Measurements from ENCODE around the gene IL20RA.
A peak's percentile ranks its signal among the peaks of the same experiment; 100 is the strongest.

The IL20RA gene

GRCh38 chr6:137043710-137044365 lies 927 bp downstream of the IL20RA start:
- peak; percentile 16 to 22 for DNase-seq

DNA sequence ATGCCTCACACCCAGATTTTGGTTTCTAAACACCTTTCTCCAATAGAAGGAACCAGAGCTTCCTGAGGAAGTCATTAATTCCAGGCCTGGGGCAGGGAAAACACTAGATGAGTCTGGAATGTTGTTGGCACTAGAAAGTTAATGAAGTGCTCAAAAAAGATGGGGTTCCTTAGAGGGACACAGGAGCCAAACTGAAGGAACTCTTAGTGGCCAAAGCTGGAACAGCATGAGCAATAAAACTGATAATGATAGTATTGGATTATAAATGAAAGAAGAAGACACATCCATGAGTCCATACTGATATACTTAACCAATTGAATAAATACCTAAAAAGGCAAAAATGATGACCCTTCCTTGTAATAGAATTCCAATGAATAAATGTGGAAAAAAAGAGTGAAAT lies 4.4 kb downstream of the IL20RA start:
- DNase-seq = no peak

DNA sequence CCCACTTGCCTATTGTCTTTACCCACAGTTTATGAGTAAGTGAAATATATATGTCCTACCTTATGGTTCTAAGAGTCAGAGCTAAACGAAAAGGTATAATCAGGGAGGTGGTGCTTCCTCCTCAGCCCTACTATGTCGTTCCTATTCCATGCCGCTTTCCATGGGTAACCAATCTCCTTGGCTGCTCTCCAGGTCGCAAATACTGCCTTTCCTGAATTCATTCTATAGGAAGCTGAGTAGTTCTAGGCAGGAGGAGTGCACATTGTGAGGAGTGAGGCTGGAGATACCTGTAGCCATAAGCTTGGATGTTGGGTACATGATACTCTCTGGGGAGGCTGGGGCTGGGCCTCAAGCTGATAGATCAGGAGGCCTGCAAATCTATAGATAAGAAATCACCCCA lies 5.8 kb downstream of the IL20RA start:
- no peak for DNase-seq

- DNase-seq = no peak
Measured at GRCh38 chr6:137036566-137037300, 8.0 kb downstream of the IL20RA start.

DNA sequence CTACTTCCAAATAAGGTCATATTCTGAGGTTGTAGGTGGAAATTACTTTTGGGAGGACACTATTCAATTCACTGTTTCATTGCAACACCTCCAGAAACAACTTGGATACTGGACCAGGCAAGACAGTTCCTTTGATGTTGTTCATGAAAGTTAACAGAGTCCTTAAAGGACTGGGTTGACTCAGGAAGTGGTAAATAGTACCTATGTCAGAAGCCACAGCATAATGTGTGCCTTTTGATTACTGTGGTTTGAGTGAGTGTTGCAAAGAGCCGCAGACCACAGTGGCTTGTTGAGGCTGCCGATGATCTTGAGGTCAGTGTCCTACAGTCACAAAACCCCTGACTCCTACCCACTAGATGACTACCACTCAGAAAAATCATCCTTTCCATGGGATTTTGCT lies 10.9 kb downstream of the IL20RA start:
- no peak for DNase-seq

DNA sequence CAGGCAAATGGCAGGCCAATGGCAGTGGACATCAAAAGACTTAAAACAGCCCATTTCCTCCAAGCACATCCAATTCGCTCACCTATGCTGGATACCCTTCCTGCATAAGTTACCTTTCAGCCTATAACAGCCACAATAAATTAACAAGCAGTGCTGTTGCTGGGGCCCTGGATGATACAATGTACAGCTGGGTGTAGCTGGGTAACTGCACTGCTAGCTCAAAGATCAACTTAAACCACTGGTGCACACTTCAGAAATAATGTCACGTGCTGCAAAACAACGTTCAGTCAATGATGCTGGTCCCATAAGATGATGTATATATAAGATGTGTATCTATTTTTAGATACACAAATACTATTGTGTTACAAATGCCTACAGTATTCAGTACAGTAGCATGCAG lies 13.6 kb downstream of the IL20RA start:
- no peak for DNase-seq

DNA sequence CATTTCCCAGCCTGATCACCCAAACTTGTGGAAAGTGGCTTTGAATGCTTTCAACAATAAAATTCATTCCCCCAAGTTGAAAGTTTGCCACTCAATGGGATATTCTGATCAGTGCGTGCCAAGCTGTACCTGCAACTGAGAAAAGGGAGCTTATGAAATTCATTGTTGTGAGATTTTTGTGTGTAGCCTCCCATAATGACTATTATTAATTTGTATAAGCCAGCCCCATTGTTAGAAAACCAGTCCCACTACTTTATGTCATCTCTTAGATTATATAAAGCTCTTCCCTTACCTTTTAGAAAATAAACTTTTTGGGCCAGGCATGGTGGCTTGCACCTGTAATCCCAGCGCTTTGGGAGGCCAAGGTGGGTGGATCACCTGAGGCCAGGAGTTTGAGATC lies 15.9 kb downstream of the IL20RA start:
- no peak for DNase-seq

DNA sequence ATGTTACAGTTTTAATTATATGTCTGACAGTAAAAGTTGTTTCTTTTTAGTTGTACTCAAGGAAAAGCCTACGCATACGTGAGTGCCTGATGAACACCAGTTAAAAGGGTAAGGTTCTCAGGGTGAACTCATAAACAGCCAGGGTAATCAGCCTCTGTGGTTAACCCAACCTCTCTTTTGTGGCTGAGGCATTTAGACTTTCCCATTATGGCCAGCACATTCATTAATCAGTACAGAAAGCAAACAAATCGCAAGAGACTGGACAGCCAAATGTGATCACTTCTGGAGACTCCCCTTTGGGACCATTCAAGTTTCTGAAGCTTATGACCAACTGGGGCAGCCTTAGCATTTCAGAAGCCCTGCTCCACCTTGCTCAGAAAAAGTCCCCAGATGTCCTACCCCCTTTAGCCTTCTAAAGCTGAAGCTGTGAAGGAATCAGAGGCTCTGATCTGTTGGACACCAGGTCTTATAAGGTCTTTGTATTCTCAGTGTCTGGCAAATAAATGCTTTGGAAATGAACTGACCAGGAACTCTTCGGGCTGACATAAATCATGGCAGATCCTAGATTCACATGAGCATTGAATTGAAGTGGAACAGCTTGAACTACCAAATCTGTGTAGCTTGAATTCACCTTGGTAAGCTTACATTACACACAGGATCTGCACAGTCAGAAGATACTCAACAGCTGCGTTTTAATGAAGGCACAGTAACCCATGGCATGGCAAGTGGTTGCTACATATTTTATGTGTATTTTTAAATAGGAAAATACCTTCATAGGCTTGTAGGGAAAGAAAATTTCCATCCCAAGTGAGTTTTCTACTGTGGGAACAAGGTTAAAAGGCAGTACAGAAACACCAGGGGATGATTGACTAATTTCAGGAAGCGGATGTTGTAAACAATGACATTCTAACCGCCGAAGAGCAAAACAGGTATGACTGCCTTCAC lies 18.7 kb downstream of the IL20RA start:
- no peak for DNase-seq

DNA sequence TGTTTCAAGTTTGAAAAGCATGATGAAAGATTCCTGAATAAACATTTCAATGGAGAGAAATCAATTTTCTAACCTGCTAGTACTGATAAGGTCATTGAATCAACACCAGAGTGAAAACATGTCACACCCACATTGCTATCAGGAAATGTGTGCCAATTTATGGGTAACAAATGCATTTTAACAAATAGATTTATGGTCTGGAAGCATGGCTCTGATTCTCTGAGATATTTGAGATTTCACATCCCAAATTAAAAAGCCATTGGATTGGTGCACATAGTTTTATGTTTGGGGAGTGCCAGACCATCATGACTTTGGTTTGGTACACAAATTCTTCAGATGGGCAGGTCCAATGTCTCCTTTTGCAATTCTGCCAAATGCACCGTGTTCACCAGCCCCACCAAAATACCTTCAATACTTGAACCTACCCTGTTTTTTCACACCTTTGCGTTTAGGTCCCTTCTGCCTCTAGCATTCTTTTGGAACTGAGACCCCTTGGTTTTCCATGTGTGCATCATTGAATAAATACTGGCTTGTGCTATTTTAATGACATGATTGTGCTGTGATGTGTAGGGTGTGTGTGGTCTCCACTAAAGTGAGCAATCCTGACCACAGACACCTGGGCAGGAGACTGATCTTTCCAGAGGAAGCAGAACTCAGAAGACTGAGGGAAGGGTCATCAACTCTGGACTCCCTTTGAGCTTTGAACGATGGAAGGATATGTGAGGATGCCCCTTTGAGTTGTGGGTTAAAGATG lies 20.4 kb downstream of the IL20RA start:
- no peak for DNase-seq

DNA sequence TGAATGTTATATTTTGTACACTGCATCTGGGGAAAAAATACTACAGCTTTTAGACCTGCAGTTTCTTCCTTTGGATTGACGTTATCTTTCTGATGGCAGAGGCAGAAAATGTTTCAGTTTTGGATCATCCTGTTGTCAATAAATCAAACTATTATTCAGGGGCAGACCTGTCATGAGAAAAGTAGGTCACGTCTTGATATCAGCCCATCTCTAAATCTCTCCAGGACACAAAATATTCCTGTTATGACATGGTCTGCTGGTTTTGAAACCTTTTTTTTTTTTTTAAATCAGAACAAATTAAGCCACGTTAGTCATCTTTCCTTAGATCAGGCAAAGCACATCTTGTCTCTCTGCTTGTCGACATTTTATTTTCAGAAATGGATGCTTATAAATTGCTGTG lies 24.0 kb downstream of the IL20RA start:
- DNase-seq = no peak

DNA sequence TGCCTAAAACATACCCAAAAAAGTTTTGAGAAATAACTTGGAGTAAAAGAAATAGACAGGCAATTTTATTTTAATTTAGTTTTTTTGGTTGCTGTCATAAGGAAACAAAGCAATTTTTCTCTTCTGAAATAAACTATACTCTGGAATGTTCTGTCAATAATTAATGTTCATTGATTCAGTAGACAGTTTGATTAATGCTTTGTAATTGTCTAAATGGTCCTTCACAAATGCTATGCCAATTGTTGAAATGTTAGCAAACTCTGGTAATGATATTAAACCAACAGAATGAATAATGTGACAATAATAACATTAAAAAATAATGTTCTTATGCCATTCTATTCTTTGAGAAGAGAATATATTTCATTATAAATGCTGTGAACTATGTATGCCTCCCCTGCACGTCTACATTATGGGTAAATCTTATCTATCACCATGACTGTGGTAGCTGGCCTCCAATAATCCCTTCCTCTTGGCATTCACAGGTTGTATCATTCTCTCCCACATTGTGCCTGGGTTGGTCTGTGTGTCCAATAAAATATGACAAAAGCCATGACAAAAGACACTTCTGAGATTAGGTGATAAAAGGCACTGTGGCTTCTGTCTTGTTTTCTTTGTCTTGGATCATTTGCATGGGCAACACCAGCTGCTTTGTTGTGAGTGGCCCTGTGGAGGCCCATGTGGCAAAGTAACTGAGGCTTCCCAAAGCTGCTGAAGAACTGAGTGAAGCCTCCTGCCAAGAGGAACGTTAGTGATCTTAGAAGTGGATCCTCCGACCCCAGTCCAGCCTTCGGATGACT lies 25.1 kb downstream of the IL20RA start:
- DNase-seq = no peak

- DNase-seq = no peak
Measured at GRCh38 chr6:137017081-137017480, 27.7 kb downstream of the IL20RA start.

DNA sequence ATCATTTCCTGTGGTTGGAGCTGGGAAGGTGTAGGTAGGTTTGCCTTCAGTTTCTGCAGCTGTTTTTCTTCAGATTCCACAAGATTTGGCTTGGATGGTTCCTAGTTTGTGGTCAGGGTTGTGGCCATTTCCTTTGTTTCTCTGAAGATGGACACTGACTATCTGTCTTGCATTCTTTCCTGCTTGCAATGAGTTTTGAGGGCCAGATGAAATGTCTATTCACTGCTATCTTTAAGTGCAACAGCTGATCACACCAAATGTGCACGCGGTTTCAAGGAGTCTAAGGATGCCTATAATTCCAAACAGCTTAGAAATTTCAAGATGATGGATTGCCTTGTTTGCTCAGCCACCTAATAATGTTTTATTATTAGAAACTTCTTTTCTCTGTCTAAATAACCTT lies 28.4 kb downstream of the IL20RA start:
- DNase-seq = no peak

DNA sequence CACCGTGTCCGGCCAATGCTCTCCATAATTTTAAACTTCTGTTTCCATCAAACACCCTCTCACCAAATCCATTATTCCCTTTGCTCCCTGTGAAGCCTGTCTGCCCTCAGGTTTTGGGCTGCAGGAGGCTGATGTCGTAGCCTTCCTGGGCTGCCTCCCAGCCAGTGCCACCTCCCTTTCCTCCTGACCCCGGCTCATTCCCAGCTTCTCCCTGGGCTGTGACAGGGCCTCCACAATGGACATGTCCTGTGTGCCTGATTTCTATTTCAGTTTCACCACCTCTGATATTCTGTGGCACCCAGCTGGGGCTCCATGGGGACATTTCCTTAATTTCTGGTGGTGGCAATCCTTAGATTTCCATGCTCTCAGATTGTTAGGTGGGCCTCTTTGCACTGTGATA lies 28.8 kb downstream of the IL20RA start:
- DNase-seq = no peak

- peak; percentile 4 to 9 for DNase-seq
Measured at GRCh38 chr6:137013738-137014602, 30.8 kb downstream of the IL20RA start.

GRCh38 chr6:137013031-137013430 lies 31.7 kb downstream of the IL20RA start:
- no peak for DNase-seq

DNA sequence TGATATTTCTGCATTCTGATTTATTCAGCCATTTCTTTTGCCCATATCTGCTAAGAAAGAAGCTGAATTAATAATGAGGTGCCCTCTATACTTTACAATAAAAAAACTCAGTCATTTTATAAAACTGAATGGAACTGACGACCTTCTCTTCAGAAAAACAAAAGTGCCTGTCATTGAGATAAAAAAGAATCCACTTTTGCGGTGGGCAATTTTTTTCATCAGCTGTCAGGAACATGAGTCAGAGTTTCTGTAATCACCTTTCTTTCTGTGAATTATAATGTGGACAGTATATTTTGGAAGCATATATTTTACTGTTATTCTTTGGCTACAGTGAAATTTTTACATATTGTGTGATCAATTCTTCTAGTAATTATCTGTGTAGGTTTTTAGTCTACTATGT lies 33.4 kb downstream of the IL20RA start:
- DNase-seq = no peak

DNA sequence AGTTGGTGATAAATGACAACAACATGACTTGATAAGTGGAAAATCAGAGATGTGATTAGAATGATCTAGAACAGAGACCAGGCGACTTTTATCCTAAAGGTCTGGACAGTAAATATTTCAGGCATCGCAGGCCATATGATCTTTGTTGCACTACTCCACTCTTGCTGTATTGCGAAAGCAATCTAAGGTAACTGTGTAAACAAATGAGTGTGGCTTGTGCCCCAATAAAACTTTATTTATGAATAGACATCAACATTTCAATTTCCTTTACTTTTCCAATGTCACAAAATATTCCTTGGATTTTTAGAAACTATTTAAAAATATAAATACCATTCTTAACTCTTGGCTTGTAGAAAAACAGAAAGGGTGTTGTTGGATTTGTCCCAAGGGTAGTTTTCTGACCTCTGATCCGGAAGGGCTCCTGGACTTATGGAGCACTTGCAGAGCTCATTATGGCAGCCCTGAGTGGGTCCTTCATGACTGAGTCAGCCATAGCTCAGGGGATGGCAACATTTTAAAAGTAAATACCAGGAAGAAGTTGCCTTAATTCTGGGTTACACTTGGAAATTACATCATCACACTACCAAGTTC lies 34.5 kb downstream of the IL20RA start:
- DNase-seq = no peak

GRCh38 chr6:137008204-137008603 lies 36.6 kb downstream of the IL20RA start:
- DNase-seq = no peak

DNA sequence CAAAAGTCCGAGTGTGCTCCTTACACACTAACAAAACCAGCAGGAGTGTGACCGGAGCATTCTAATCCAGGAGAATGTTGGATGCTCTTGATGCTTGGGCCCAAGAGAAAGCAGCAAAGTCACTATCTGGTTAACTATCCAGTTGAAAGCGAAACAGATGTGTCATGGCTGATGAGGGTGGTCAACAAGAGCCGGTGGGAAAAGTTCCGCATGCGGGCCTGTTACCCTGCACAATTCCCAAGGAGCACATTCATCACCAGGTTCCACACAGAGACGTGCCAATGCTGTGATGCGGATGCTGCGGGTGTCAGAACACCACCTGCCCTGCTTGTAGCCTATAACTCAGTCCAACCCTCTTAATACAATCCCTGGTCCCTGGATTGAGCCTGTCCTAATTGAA lies 38.7 kb downstream of the IL20RA start:
- DNase-seq = no peak

All from inflammatory macrophage (primary cell).